ENCODE data around the gene ATP8B1. TPM values are rescaled to one million over a fixed set of nuclear protein-coding genes. Genes with fewer than 3 reads are reported as not detected.

ATP8B1 gene
- total and polyA plus RNA-seq, 2 donors (not counting 3 experiments of a cell fraction or from before 2014, with no cell fraction given) = 49.3 to 100 TPM

- dilution Hi-C loops (cut with MboI; ENCODE audit: extremely low pct_ligation_motif_present, low sequenced_read_pairs) (no loop called here), intact Hi-C loops (cut with micrococcal nuclease) (no loop called here)
- Histone ChIP-seq H3K27me3 (ENCODE audit: control insufficient read depth in 2 of 2, insufficient read depth in 2 of 2, low read length in 2 of 2) (no peaks in the 10 kb centered on the region), H3K9me1 (replicated peaks; ENCODE audit: control insufficient read depth, extremely low read depth, insufficient read depth, low read length) (no peaks in the 10 kb centered on the region), H3K4me3 (replicated peaks in 1 of 3; ENCODE audit: insufficient read depth in 1 of 3, low read depth in 1 of 3, low read length in 3 of 3) (no peak overlapping the region), H3K4me2 (ENCODE audit: insufficient read depth, low read length) (no peak overlapping the region), H4K20me1 (replicated peaks; ENCODE audit: control insufficient read depth, extremely low read depth, insufficient read depth, low read length) (no peaks in the 10 kb centered on the region), H3K9ac (replicated peaks; ENCODE audit: extremely low read depth, insufficient read depth, low read length) (no peak overlapping the region), H3K79me2 (ENCODE audit: control insufficient read depth, insufficient read depth, low read length) (no peaks in the 10 kb centered on the region), H2AFZ (ENCODE audit: low read depth, low read length) (no peak overlapping the region), H3K9me3 (replicated peaks; ENCODE audit: control insufficient read depth, insufficient read depth, low read length) (no peaks in the 10 kb centered on the region), H3K4me1 (ENCODE audit: control insufficient read depth, extremely low read depth, insufficient read depth, low read length) (peaks cover 8% of the 10 kb centered on the region), H3K36me3 (ENCODE audit: control insufficient read depth in 2 of 2, extremely low read depth in 1 of 2, insufficient read depth in 2 of 2, low read length in 2 of 2) (peaks cover 21 to 23% of the 10 kb centered on the region in 2 experiments), H3K27ac (ENCODE audit: insufficient read depth, low read depth, low read length) (no peak overlapping the region)
- no peak for FAIRE-seq
- DNase-seq (ENCODE audit: low read depth, low spot score) = no peak
- ChIA-PET POLR2A (no interaction called here), CTCF (no interaction called here)
- no TSS peak for BruUV-seq (replicated peaks)
- TF ChIP-seq EZH2 (IDR thresholded peaks at IDR 0.05; ENCODE audit: borderline replicate concordance, low read depth, low read length, severe bottlenecking) = no peak
- no peak for TF ChIP-seq FOS (IDR thresholded peaks at IDR 0.05; ENCODE audit: borderline replicate concordance, insufficient read depth, low read length)
- no peak for TF ChIP-seq MYC (IDR thresholded peaks at IDR 0.05; ENCODE audit: low read depth, low read length)
- no peak for TF ChIP-seq GATA2 (IDR thresholded peaks at IDR 0.05; ENCODE audit: insufficient read depth, insufficient read length, low read depth, low read length)
- TF ChIP-seq JUN (IDR thresholded peaks at IDR 0.05; ENCODE audit: borderline replicate concordance, insufficient read depth, insufficient read length, low read depth) = no peak
- TF ChIP-seq MAX (IDR thresholded peaks at IDR 0.05; ENCODE audit: insufficient read depth, insufficient read length) = no peak
- TF ChIP-seq POLR2A (IDR thresholded peaks at IDR 0.05; ENCODE audit: low read depth, low read length) = no peak
- no peak for TF ChIP-seq POLR2AphosphoS5 (IDR thresholded peaks at IDR 0.05; ENCODE audit: insufficient read depth, low read depth, low read length)
- no peak for TF ChIP-seq CTCF (IDR thresholded peaks at IDR 0.05; ENCODE audit: extremely low read depth in 1 of 2, insufficient read depth in 1 of 2, low read depth in 1 of 2, low read length in 2 of 2)
Observed at GRCh38 chr18:57698571-57699276, 104.4 kb downstream of the ATP8B1 start.

All from endothelial cell of umbilical vein (primary cell).